ENCODE data around the gene ZCCHC9. TPM values are rescaled to one million over a fixed set of nuclear protein-coding genes. Genes with fewer than 3 reads are reported as not detected.

The ZCCHC9 gene
- total and polyA plus RNA-seq, 12 donors = 8.5 to 25.7 (median 11.1) TPM

- 84 to 91% methylated on average over 5 of the region's 5 CpGs for WGBS, 2 donors
- Histone ChIP-seq H3K36me3 (no peaks in the 10 kb centered on the region), H3K27ac (no peak overlapping the region), H3K4me1 (no peaks in the 10 kb centered on the region), H3K27me3 (peaks cover 0 to 2% (median 0%) of the 10 kb centered on the region in 7 donors), H3K9me3 (no peaks in the 10 kb centered on the region), H3K4me3 (no peak overlapping the region)
- ATAC-seq = no peak
- DNase-seq = no peak
- intact Hi-C loops (cut with DNase I) = no loop called here
- TF ChIP-seq CTCF (IDR thresholded peaks at IDR 0.05) = no peak
These were observed 44.1 kb downstream of the ZCCHC9 start for GRCh38 chr5:81345411-81346003.

GRCh38 chr5:81349161-81349560 is 47.8 kb downstream of the ZCCHC9 start:
- Histone ChIP-seq H3K36me3 (no peaks in the 10 kb centered on the region), H3K27ac (no peak overlapping the region), H3K27me3 (no peaks in the 10 kb centered on the region), H3K9me3 (no peaks in the 10 kb centered on the region), H3K4me3 (no peak overlapping the region), H3K4me1 (no peaks in the 10 kb centered on the region)
- WGBS, 2 donors = 71 to 80% methylated on average over 4 of the region's 4 CpGs
- intact Hi-C loops (cut with DNase I) = no loop called here
- ATAC-seq (no peak), DNase-seq (no peak)
- no peak for TF ChIP-seq CTCF (IDR thresholded peaks at IDR 0.05)

- Histone ChIP-seq H3K4me3 (no peak overlapping the region), H3K27ac (no peak overlapping the region), H3K36me3 (no peaks in the 10 kb centered on the region), H3K9me3 (no peaks in the 10 kb centered on the region), H3K4me1 (no peaks in the 10 kb centered on the region), H3K27me3 (no peaks in the 10 kb centered on the region)
- ATAC-seq = no peak
- no peak for TF ChIP-seq CTCF (IDR thresholded peaks at IDR 0.05)
- DNase-seq = no peak
- intact Hi-C loops (cut with DNase I) = no loop called here
These were observed 49.1 kb downstream of the ZCCHC9 start for GRCh38 chr5:81350507-81350906.

GRCh38 chr5:81353189-81353588 is 51.8 kb downstream of the ZCCHC9 start:
- H3K4me1 ChIP-seq = no peaks in the 10 kb centered on the region
- no peak for ATAC-seq
- no peak overlapping the region for H3K4me3 ChIP-seq
- DNase-seq = no peak
- no peaks in the 10 kb centered on the region for H3K27me3 ChIP-seq
- 77 to 83% methylated on average over 5 of the region's 5 CpGs for WGBS, 2 donors
- TF ChIP-seq CTCF (IDR thresholded peaks at IDR 0.05) = no peak
- no peak overlapping the region for H3K27ac ChIP-seq
- intact Hi-C loops (cut with DNase I) = no loop called here
- H3K9me3 ChIP-seq = no peaks in the 10 kb centered on the region
- no peaks in the 10 kb centered on the region for H3K36me3 ChIP-seq
